ENCODE data around the gene CACNA1C. TPM values are rescaled to one million over a fixed set of nuclear protein-coding genes. Genes with fewer than 3 reads are reported as not detected.

Gene CACNA1C
- total RNA-seq, 4 donors from 2014 or later, result 2.0 to 4.2 (median 2.5) TPM

DNA sequence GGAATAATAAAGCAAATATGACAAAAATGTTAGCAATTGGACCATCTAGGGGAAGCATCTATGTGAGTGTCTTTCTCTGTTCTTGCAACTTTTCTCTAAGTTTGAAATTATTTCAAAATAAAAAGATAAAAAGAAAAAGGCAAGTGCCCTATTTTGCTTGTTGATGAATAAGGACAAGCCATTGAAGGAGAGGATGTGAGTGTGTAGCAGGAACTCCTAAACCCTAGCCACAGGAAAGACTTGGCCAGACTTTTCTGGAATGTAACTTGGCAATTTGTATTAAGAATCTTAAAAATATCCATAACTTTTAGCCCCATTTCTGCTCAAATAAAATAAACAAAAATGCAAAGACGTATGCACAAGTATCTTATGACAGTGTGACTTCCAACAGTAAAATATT, 279.4 kb downstream of the CACNA1C start:
- intact Hi-C loops (cut with DNase I), result no loop called here
- no peak for TF ChIP-seq POLR2A (IDR thresholded peaks at IDR 0.05)
- TF ChIP-seq, protein P1, sequence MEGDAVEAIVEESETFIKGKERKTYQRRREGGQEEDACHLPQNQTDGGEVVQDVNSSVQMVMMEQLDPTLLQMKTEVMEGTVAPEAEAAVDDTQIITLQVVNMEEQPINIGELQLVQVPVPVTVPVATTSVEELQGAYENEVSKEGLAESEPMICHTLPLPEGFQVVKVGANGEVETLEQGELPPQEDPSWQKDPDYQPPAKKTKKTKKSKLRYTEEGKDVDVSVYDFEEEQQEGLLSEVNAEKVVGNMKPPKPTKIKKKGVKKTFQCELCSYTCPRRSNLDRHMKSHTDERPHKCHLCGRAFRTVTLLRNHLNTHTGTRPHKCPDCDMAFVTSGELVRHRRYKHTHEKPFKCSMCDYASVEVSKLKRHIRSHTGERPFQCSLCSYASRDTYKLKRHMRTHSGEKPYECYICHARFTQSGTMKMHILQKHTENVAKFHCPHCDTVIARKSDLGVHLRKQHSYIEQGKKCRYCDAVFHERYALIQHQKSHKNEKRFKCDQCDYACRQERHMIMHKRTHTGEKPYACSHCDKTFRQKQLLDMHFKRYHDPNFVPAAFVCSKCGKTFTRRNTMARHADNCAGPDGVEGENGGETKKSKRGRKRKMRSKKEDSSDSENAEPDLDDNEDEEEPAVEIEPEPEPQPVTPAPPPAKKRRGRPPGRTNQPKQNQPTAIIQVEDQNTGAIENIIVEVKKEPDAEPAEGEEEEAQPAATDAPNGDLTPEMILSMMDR (IDR thresholded peaks at IDR 0.05), result no peak

GRCh38 chr12:2332947-2333346, 280.2 kb downstream of the CACNA1C start:
- peak overlapping the region in 1 of 3 donors; percentile 13 for H3K27ac ChIP-seq
- 39 to 51% methylated on average over 7 of the region's 7 CpGs for WGBS, 2 donors
- TF ChIP-seq POLR2A (IDR thresholded peaks at IDR 0.05), result no peak
- TF ChIP-seq, protein P1 (IDR thresholded peaks at IDR 0.05), result no peak
- DNase-seq, result no peak
- no peaks in the 10 kb centered on the region for H3K9me3 ChIP-seq
- no peaks in the 10 kb centered on the region for H3K36me3 ChIP-seq
- peaks cover 16 to 28% of the 10 kb centered on the region in 2 donors for H3K4me1 ChIP-seq
- H3K4me3 ChIP-seq (replicated peaks in 1 of 3), result no peak overlapping the region
- intact Hi-C loops (cut with DNase I), result no loop called here
- H3K27me3 ChIP-seq, result no peaks in the 10 kb centered on the region

More for the DNA sequence above, 279.4 kb downstream of the CACNA1C start:
- Histone ChIP-seq H3K36me3 (no peaks in the 10 kb centered on the region), H3K27me3 (no peaks in the 10 kb centered on the region), H3K4me3 (replicated peaks in 1 of 3) (no peak overlapping the region), H3K4me1 (peaks cover 10 to 21% of the 10 kb centered on the region in 2 donors), H3K9me3 (no peaks in the 10 kb centered on the region), H3K27ac (no peak overlapping the region)
- DNase-seq, result no peak
- WGBS, 2 donors, result 71 to 78% methylated on average over 1 of the region's 1 CpG

DNA sequence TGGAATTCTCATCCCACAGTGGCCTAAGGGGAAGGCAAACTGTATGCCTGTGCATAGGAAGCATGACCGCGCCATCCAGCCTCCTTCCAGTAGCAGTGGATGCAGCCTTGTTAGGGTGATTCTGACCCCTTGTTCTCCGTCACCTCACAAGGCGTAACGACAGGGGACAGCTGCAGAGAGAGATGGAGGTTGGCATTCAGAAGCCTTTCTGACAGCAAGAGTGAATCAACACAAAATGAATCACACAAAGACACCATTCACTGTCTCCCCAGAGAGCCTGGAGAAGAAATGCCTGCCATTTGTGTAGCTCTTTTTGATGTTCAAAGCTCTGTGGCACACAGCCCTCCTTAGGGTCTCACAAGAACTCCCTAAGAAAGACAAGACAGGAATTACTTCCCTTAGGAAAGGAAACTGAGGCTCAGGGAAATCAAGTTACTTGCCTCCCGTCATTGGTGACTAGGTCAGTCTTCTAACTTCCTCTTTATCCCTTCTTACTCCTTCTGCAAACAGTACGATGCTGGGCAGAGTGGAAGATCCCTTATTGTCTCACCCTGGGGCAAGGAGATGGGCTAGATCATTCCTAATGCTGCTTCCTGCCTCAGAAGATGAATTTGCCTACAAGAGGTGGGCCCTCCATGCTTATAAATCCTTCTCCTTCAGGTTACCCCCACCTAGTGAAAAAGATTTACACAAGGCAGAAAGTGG, 280.9 kb downstream of the CACNA1C start:
- H3K36me3 ChIP-seq, result no peaks in the 10 kb centered on the region
- H3K27ac ChIP-seq, result peak overlapping the region in 1 of 3 donors; percentile 13
- TF ChIP-seq, protein P1 (IDR thresholded peaks at IDR 0.05), result no peak
- no peak for TF ChIP-seq POLR2A (IDR thresholded peaks at IDR 0.05)
- no peak overlapping the region for H3K4me3 ChIP-seq (replicated peaks in 1 of 3)
- WGBS, 2 donors, result 89 to 91% methylated on average over 7 of the region's 7 CpGs
- intact Hi-C loops (cut with DNase I), result no loop called here
- DNase-seq, result no peak
- H3K9me3 ChIP-seq, result no peaks in the 10 kb centered on the region
- H3K27me3 ChIP-seq, result no peaks in the 10 kb centered on the region
- peaks cover 16 to 29% of the 10 kb centered on the region in 2 donors for H3K4me1 ChIP-seq

DNA sequence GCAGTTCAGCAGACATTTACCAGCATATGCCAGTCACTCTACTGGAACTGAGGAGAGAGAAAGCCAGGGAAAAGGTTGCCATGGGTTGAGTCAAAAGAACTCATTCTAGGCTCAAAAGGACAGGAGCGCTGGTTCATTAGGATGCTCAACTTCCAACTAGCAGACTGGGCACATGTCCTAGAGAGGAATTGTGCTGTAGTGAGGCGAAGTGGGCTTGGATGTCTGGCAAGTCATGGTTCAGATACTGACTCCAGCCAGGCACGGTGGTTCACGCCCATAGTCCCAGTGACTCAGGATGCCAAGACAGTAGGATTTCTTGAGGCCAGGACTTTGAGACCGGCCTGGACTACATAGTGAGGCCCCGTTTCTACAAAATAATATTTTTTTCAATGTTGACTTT, 281.5 kb downstream of the CACNA1C start:
- no peaks in the 10 kb centered on the region for H3K36me3 ChIP-seq
- H3K4me3 ChIP-seq (replicated peaks in 1 of 3), result no peak overlapping the region
- DNase-seq, result no peak
- intact Hi-C loops (cut with DNase I), result no loop called here
- peaks cover 16 to 29% of the 10 kb centered on the region in 2 donors for H3K4me1 ChIP-seq
- H3K27me3 ChIP-seq, result no peaks in the 10 kb centered on the region
- WGBS, 2 donors, result 89 to 94% methylated on average over 6 of the region's 6 CpGs
- H3K27ac ChIP-seq, result no peak overlapping the region
- TF ChIP-seq POLR2A (IDR thresholded peaks at IDR 0.05), result no peak
- TF ChIP-seq, protein P1 (IDR thresholded peaks at IDR 0.05), result no peak
- H3K9me3 ChIP-seq, result no peaks in the 10 kb centered on the region

DNA sequence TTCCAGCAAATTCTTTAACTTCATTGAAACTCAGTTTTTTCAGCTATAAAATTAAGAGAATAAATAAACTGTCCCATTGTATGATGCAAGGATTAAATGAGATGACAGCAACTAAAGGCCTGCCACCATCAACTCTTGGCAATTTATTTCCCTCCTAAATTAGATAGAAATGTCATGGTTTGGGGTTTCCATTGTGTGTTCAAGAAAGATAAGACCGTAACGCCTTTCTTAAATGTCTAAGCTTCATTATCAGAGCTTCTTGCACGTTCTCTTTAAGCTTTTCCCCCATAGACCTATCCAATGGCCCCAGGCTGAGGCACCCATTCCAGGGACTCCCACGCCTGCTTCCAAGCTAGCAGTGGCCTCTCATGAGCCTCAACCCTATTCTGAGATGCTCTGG, 281.9 kb downstream of the CACNA1C start:
- Histone ChIP-seq H3K27me3 (no peaks in the 10 kb centered on the region), H3K4me3 (replicated peaks in 1 of 3) (no peak overlapping the region), H3K27ac (no peak overlapping the region), H3K4me1 (peaks cover 16 to 29% of the 10 kb centered on the region in 2 donors), H3K9me3 (no peaks in the 10 kb centered on the region), H3K36me3 (no peaks in the 10 kb centered on the region)
- DNase-seq, result no peak
- 94% methylated on average over 4 of the region's 4 CpGs for WGBS, 2 donors
- intact Hi-C loops (cut with DNase I), result no loop called here
- no peak for TF ChIP-seq POLR2A (IDR thresholded peaks at IDR 0.05)
- TF ChIP-seq, protein P1 (IDR thresholded peaks at IDR 0.05), result no peak
